PC-3 (cell line): ENCODE measurements around the gene ADRB2.

Experiments used
- CTCF ChIP-seq: fragments of 300-600 bp; sonication (generic); conservative IDR thresholded peaks from 2 replicates; pipeline ENCODE4 v1.5.1; 2017; ENCODE audit warnings: antibody characterized with exemption, low read depth, mild to moderate bottlenecking, low read length
- EZH2phosphoT487 ChIP-seq: fragments of 300-600 bp; sonication (generic); IDR thresholded peaks from 2 replicates; pipeline ENCODE4 v1.6.1; 2018; ENCODE audit warnings: mild to moderate bottlenecking, antibody characterized with exemption, low read length, borderline replicate concordance

GRCh38 chr5:148788636-148789035 lies 37.8 kb upstream of the ADRB2 start:
- TF ChIP-seq CTCF (peak; percentile 19; the same call in 1 of the 2 replicates), EZH2phosphoT487 (no peak)
